ENCODE measurements around the gene PABPN1L. TPM values are rescaled to one million over a fixed set of nuclear protein-coding genes. Genes with fewer than 3 reads are reported as not detected.
A peak's percentile ranks its signal among the peaks of the same experiment; 100 is the strongest.

The PABPN1L gene
- total and polyA plus RNA-seq, 2 of the 13 experiments (the other 11 are each of a cell fraction or from before 2014, with no cell fraction given), result not detected

- ATAC-seq (no peak), FAIRE-seq (no peak), DNase-seq (ENCODE audit: low spot score) (no peak)
- no peak overlapping the region for H3K4me3 ChIP-seq (replicated peaks in 1 of 3; ENCODE audit: insufficient read depth in 1 of 3, low read depth in 2 of 3, low read length in 3 of 3)
- no peak overlapping the region for H3K4me2 ChIP-seq (ENCODE audit: low read depth, low read length)
- peaks cover 7% of the 10 kb centered on the region for H3K4me1 ChIP-seq (ENCODE audit: insufficient read depth, low read length)
- peaks cover 12 to 28% of the 10 kb centered on the region in 2 experiments for H3K36me3 ChIP-seq (replicated peaks in 1 of 2; ENCODE audit: control insufficient read depth in 1 of 2, insufficient read depth in 2 of 2, low read length in 2 of 2)
- no peak overlapping the region for H3K9ac ChIP-seq (ENCODE audit: insufficient read depth, low read depth, low read length)
- intact Hi-C loops (cut with micrococcal nuclease; ENCODE audit: unreplicated experiment), result no loop called here
- H3K27me3 ChIP-seq (ENCODE audit: control insufficient read depth in 1 of 2, insufficient read depth in 2 of 2, low read length in 2 of 2), result peaks cover 10 to 31% of the 10 kb centered on the region in 2 experiments; a peak in 4 of 5 replicates
- TF ChIP-seq AGO2 (optimal IDR thresholded peaks at IDR 0.05; ENCODE audit: low read depth, low read length), result peak; percentile 76
- TF ChIP-seq ARHGAP35 (CRISPR knock-in tag; IDR thresholded peaks at IDR 0.05; ENCODE audit: borderline replicate concordance), result no peak
- TF ChIP-seq ZBTB26 (CRISPR knock-in tag; IDR thresholded peaks at IDR 0.05; ENCODE audit: borderline replicate concordance), result no peak
- TF ChIP-seq SPEN (CRISPR knock-in tag; IDR thresholded peaks at IDR 0.05; ENCODE audit: low read depth), result no peak
- TF ChIP-seq ZNF143 (CRISPR knock-in tag; IDR thresholded peaks at IDR 0.05), result no peak
- TF ChIP-seq CBX1 (IDR thresholded peaks at IDR 0.05; ENCODE audit: low read depth), result no peak
- TF ChIP-seq ADNP (CRISPR knock-in tag; IDR thresholded peaks at IDR 0.05), result no peak
- peak; percentile 70 for TF ChIP-seq RBFOX2 (IDR thresholded peaks at IDR 0.05; ENCODE audit: low read depth, low read length)
- TF ChIP-seq MIER3 (CRISPR knock-in tag; IDR thresholded peaks at IDR 0.05; ENCODE audit: borderline replicate concordance), result no peak
- TF ChIP-seq FOSL2 (CRISPR knock-in tag; IDR thresholded peaks at IDR 0.05), result no peak
- TF ChIP-seq ZBTB33 (CRISPR knock-in tag; IDR thresholded peaks at IDR 0.05), result 0 out of 2 replicates have a peak, but pooled peaks have one; percentile 28
- TF ChIP-seq KAT2B (IDR thresholded peaks at IDR 0.05; ENCODE audit: borderline replicate concordance, low read depth, low read length), result no peak
- no peak overlapping the region for H3K27ac ChIP-seq (ENCODE audit: extremely low read length, insufficient read depth, low read length)
- no peak overlapping the region for H2AFZ ChIP-seq (ENCODE audit: low read length)
- H3K79me2 ChIP-seq (ENCODE audit: insufficient read depth, low read length), result peaks cover 3% of the 10 kb centered on the region
- ChIA-PET POLR2A (no interaction called here), CTCF (ENCODE audit: low intra/inter-chr PET ratio, low total read pairs) (no interaction called here)
- no TSS peak for BruUV-seq (replicated peaks)
- H3K9me3 ChIP-seq (ENCODE audit: low read length), result no peaks in the 10 kb centered on the region
- in situ Hi-C loops (cut with HindIII; ENCODE audit: extremely low pct_ligation_motif_present, low pct_unique_long_range_greater_than_20kb), result no loop called here
- H4K20me1 ChIP-seq (ENCODE audit: insufficient read depth, low read length), result no peaks in the 10 kb centered on the region
- WGBS (ENCODE audit: low lambda C conversion rate), result 93% methylated on average over 17 of the region's 25 CpGs
These were observed 3.5 kb downstream of the PABPN1L start for GRCh38 chr16:88862968-88863367.

Data from HepG2 (cell line).